SK-N-SH treated with all-trans-retinoic acid at 6 μM for 48 hours (cell line): ENCODE measurements around the gene BIRC7.

Experiments
- CSDC2 ChIP-seq: fragments of 250-450 bp; sonication (Bioruptor Pico); IDR thresholded peaks from 2 replicates; pipeline ENCODE4 v1.5.0; 2020; ENCODE audit warnings: mild to moderate bottlenecking, moderate library complexity
- PPARA ChIP-seq: fragments of 250-450 bp; sonication (Bioruptor Pico); IDR thresholded peaks from 2 replicates; pipeline ENCODE4 v1.5.0; 2020; ENCODE audit warnings: mild to moderate bottlenecking, borderline replicate concordance
- ZC3H10 ChIP-seq: fragments of 250-450 bp; sonication (Bioruptor Pico); IDR thresholded peaks from 2 replicates; pipeline ENCODE4 v1.5.1; 2021; ENCODE audit warnings: mild to moderate bottlenecking, moderate library complexity
- ZFP3 ChIP-seq: fragments of 250-450 bp; sonication (Bioruptor Pico); IDR thresholded peaks from 2 replicates; pipeline ENCODE4 v1.5.0; 2020; ENCODE audit warnings: mild to moderate bottlenecking, moderate library complexity
- TF ChIP-seq, protein P1 (sequence below): fragments of 250-450 bp; sonication (Bioruptor Pico); IDR thresholded peaks from 2 replicates; pipeline ENCODE4 v1.8.0; 2020; ENCODE audit warnings: mild to moderate bottlenecking, moderate library complexity, borderline replicate concordance
- TF ChIP-seq, protein P2 (sequence below): fragments of 250-450 bp; sonication (Bioruptor Pico); IDR thresholded peaks from 2 replicates; pipeline ENCODE4 v1.5.0; 2020; ENCODE audit warnings: mild to moderate bottlenecking, moderate library complexity

DNA sequence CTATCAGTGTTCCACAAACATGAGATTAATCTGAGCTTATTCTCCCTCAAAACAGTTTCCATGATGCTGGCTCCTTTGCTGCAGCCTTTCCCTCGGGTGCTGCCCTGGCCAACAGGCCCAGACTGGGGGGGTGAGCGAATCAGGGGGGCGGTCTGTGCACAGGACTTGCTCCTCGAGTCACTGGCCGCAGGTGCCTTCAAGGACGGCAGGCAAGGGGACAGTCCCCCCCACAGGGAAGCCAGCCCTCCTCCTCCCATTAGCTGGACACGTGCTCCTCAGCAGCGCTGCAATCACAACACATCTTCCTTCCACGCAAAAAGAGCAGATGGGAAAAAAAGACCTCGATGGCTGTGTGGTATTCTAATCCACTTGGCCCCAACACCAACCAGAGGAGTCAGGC lies 29.8 kb upstream of the BIRC7 start:
- TF ChIP-seq PPARA (CRISPR knock-in tag) (no peak), CSDC2 (CRISPR knock-in tag) (no peak), ZFP3 (CRISPR knock-in tag) (no peak), ZC3H10 (CRISPR knock-in tag) (no peak)
- TF ChIP-seq, protein P1, sequence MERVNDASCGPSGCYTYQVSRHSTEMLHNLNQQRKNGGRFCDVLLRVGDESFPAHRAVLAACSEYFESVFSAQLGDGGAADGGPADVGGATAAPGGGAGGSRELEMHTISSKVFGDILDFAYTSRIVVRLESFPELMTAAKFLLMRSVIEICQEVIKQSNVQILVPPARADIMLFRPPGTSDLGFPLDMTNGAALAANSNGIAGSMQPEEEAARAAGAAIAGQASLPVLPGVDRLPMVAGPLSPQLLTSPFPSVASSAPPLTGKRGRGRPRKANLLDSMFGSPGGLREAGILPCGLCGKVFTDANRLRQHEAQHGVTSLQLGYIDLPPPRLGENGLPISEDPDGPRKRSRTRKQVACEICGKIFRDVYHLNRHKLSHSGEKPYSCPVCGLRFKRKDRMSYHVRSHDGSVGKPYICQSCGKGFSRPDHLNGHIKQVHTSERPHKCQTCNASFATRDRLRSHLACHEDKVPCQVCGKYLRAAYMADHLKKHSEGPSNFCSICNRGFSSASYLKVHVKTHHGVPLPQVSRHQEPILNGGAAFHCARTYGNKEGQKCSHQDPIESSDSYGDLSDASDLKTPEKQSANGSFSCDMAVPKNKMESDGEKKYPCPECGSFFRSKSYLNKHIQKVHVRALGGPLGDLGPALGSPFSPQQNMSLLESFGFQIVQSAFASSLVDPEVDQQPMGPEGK (CRISPR knock-in tag), result no peak
- TF ChIP-seq, protein P2, sequence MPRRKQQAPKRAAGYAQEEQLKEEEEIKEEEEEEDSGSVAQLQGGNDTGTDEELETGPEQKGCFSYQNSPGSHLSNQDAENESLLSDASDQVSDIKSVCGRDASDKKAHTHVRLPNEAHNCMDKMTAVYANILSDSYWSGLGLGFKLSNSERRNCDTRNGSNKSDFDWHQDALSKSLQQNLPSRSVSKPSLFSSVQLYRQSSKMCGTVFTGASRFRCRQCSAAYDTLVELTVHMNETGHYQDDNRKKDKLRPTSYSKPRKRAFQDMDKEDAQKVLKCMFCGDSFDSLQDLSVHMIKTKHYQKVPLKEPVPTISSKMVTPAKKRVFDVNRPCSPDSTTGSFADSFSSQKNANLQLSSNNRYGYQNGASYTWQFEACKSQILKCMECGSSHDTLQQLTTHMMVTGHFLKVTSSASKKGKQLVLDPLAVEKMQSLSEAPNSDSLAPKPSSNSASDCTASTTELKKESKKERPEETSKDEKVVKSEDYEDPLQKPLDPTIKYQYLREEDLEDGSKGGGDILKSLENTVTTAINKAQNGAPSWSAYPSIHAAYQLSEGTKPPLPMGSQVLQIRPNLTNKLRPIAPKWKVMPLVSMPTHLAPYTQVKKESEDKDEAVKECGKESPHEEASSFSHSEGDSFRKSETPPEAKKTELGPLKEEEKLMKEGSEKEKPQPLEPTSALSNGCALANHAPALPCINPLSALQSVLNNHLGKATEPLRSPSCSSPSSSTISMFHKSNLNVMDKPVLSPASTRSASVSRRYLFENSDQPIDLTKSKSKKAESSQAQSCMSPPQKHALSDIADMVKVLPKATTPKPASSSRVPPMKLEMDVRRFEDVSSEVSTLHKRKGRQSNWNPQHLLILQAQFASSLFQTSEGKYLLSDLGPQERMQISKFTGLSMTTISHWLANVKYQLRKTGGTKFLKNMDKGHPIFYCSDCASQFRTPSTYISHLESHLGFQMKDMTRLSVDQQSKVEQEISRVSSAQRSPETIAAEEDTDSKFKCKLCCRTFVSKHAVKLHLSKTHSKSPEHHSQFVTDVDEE (CRISPR knock-in tag), result no peak
